HEK293 (cell line): ENCODE results near the gene NT5DC3.

Source experiments
- CTCF ChIA-PET: fragments of 350-600 bp; formaldehyde crosslinking; extraction: SDS; loops from one replicate; lab custom pipeline; 2021; ENCODE audit warnings: antibody characterized with exemption; lab: Yijun Ruan, JAX
- POLR2A ChIA-PET: fragments of 300-600 bp; formaldehyde crosslinking; extraction: SDS; loops from one replicate; lab custom pipeline; 2020; ENCODE audit warnings: antibody characterized with exemption, inconsistent platforms; lab: Yijun Ruan, JAX
- H3K27ac ChIP-seq: fragments of 200-500 bp; sonication (Bioruptor generic); 2 replicates; pipeline ENCODE4 v1.5.1; 2014; ENCODE audit warnings: low read depth, low read length, control low read depth, inconsistent platforms; ENCODE audit errors: extremely low read depth
- H3K36me3 ChIP-seq, 2 experiments: fragments of 200-500 bp in 1 of 2; sonication (Bioruptor generic) in 1 of 2; 1 replicate in 1 of 2; 2 replicates in 1 of 2; pipeline ENCODE4 v1.5.1; 2014 to 2017; ENCODE audit warnings: inconsistent platforms in 2 of 2, low read length in 2 of 2; ENCODE audit not compliant: control insufficient read depth in 2 of 2, insufficient read depth in 1 of 2
- H3K4me1 ChIP-seq: fragments of 200-500 bp; sonication (Bioruptor generic); 2 replicates; pipeline ENCODE4 v1.5.1; 2014; ENCODE audit warnings: mild to moderate bottlenecking, low read length, inconsistent platforms; ENCODE audit not compliant: control insufficient read depth, insufficient read depth
- H3K4me3 ChIP-seq: 2 replicates; pipeline ENCODE4 v1.5.1; 2011; ENCODE audit warnings: low read depth, mild to moderate bottlenecking, control low read depth, low read length, moderate library complexity
- H3K9me3 ChIP-seq: fragments of 200-500 bp; sonication (Bioruptor generic); 2 replicates; pipeline ENCODE4 v1.5.1; 2014; ENCODE audit warnings: low read depth, low read length, inconsistent platforms; ENCODE audit not compliant: control insufficient read depth, insufficient read depth
- EGR2 ChIP-seq: fragments of 450-650 bp; formaldehyde crosslinking; IDR thresholded peaks from 2 replicates; pipeline ENCODE4 v1.5.1; 2016; ENCODE audit warnings: low read depth, missing biosample characterization, missing genetic modification characterization
- HOXA7 ChIP-seq: sonication (generic); formaldehyde crosslinking; IDR thresholded peaks from 2 replicates; pipeline ENCODE4 v1.8.1; 2022; ENCODE audit warnings: missing genetic modification reagents, borderline replicate concordance
- OVOL3 ChIP-seq: fragments of 450-650 bp; formaldehyde crosslinking; IDR thresholded peaks from 2 replicates; pipeline ENCODE4 v1.5.1; 2016; ENCODE audit warnings: missing biosample characterization, missing genetic modification characterization
- SCRT1 ChIP-seq: fragments of 450-650 bp; formaldehyde crosslinking; IDR thresholded peaks from 2 replicates; pipeline ENCODE4 v1.5.1; 2016; ENCODE audit warnings: missing biosample characterization, missing genetic modification characterization, borderline replicate concordance
- SCRT2 ChIP-seq: fragments of 450-650 bp; formaldehyde crosslinking; IDR thresholded peaks from 2 replicates; pipeline ENCODE4 v1.5.1; 2016; ENCODE audit warnings: missing biosample characterization, missing genetic modification characterization
- SP3 ChIP-seq: fragments of 450-650 bp; formaldehyde crosslinking; IDR thresholded peaks from 2 replicates; pipeline ENCODE4 v1.5.1; 2016; ENCODE audit warnings: missing biosample characterization, missing genetic modification characterization
- ZBTB21 ChIP-seq: fragments of 450-650 bp; formaldehyde crosslinking; IDR thresholded peaks from 2 replicates; pipeline ENCODE4 v1.5.1; 2017; ENCODE audit warnings: missing biosample characterization, missing genetic modification characterization
- ZIC2 ChIP-seq: fragments of 450-650 bp; formaldehyde crosslinking; IDR thresholded peaks from 2 replicates; pipeline ENCODE4 v1.5.1; 2016; ENCODE audit warnings: missing biosample characterization, missing genetic modification characterization
- ZNF223 ChIP-seq: fragments of 450-650 bp; formaldehyde crosslinking; IDR thresholded peaks from 2 replicates; pipeline ENCODE4 v1.5.1; 2016; ENCODE audit warnings: missing biosample characterization, missing genetic modification characterization
- ZNF335 ChIP-seq: fragments of 450-650 bp; formaldehyde crosslinking; conservative IDR thresholded peaks from 2 replicates; pipeline ENCODE4 v1.5.1; 2016; ENCODE audit warnings: missing biosample characterization, missing genetic modification characterization
- ZNF555 ChIP-seq: fragments of 450-650 bp; formaldehyde crosslinking; conservative IDR thresholded peaks from 2 replicates; pipeline ENCODE4 v1.5.1; 2017; ENCODE audit warnings: missing biosample characterization, mild to moderate bottlenecking, missing genetic modification characterization, inconsistent platforms
- ZNF558 ChIP-seq: fragments of 450-650 bp; formaldehyde crosslinking; IDR thresholded peaks from 2 replicates; pipeline ENCODE4 v1.5.1; 2016; ENCODE audit warnings: missing biosample characterization, missing genetic modification characterization
- ZNF707 ChIP-seq: fragments of 450-650 bp; formaldehyde crosslinking; IDR thresholded peaks from 2 replicates; pipeline ENCODE4 v1.5.1; 2016; ENCODE audit warnings: missing biosample characterization, missing genetic modification characterization
- ZNF747 ChIP-seq: fragments of 450-650 bp; formaldehyde crosslinking; IDR thresholded peaks from 2 replicates; pipeline ENCODE4 v1.5.1; 2016; ENCODE audit warnings: missing biosample characterization, missing genetic modification characterization
- ZNF76 ChIP-seq: fragments of 450-650 bp; formaldehyde crosslinking; IDR thresholded peaks from 2 replicates; pipeline ENCODE4; 2016; ENCODE audit warnings: low read depth, missing biosample characterization, missing genetic modification characterization, borderline replicate concordance
- ZNF785 ChIP-seq: fragments of 450-650 bp; formaldehyde crosslinking; IDR thresholded peaks from 2 replicates; pipeline ENCODE4 v1.5.1; 2016; ENCODE audit warnings: missing biosample characterization, missing genetic modification characterization
- ZNF843 ChIP-seq: fragments of 450-650 bp; formaldehyde crosslinking; IDR thresholded peaks from 2 replicates; pipeline ENCODE4 v1.5.1; 2016; ENCODE audit warnings: missing biosample characterization, missing genetic modification characterization
- ZSCAN23 ChIP-seq: fragments of 450-650 bp; formaldehyde crosslinking; IDR thresholded peaks from 2 replicates; pipeline ENCODE4 v1.5.1; 2016; ENCODE audit warnings: missing biosample characterization, missing genetic modification characterization
- ZXDB ChIP-seq: fragments of 450-650 bp; formaldehyde crosslinking; IDR thresholded peaks from 2 replicates; pipeline ENCODE4 v1.5.1; 2016; ENCODE audit warnings: missing biosample characterization, missing genetic modification characterization
- TF ChIP-seq, protein P1 (sequence below): fragments of 450-650 bp; formaldehyde crosslinking; IDR thresholded peaks from 2 replicates; pipeline ENCODE4 v1.5.1; 2017; ENCODE audit warnings: missing biosample characterization, missing genetic modification characterization
- TF ChIP-seq, protein P2 (sequence below): fragments of 450-650 bp; formaldehyde crosslinking; IDR thresholded peaks from 2 replicates; pipeline ENCODE4 v1.5.1; 2016; ENCODE audit warnings: missing biosample characterization, missing genetic modification characterization
- TF ChIP-seq, protein P3 (sequence below): fragments of 450-650 bp; formaldehyde crosslinking; optimal IDR thresholded peaks from 2 replicates; pipeline ENCODE3; 2016; ENCODE audit warnings: missing biosample characterization, mild to moderate bottlenecking, missing genetic modification characterization
- TF ChIP-seq, protein P4 (sequence below): fragments of 450-650 bp; formaldehyde crosslinking; IDR thresholded peaks from 2 replicates; pipeline ENCODE4 v1.5.1; 2016; ENCODE audit warnings: missing biosample characterization, missing genetic modification characterization

Gene NT5DC3

DNA sequence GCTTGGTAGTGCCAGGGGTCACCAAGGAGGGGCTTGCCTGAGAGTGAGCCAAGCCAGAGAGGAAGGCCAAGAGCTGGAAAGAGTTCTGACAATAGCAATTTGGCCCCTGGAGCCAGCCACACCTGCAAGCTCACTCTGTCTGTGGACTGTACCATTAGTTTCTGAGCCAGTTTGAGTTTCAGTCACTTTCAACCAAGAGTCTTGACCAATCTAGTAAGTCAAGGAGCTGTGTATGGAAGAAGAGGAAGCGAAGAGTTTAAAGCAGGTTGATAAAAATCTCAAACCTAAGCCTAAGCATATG, 38.5 kb downstream of the NT5DC3 start (continued):
- TF ChIP-seq, protein P1, sequence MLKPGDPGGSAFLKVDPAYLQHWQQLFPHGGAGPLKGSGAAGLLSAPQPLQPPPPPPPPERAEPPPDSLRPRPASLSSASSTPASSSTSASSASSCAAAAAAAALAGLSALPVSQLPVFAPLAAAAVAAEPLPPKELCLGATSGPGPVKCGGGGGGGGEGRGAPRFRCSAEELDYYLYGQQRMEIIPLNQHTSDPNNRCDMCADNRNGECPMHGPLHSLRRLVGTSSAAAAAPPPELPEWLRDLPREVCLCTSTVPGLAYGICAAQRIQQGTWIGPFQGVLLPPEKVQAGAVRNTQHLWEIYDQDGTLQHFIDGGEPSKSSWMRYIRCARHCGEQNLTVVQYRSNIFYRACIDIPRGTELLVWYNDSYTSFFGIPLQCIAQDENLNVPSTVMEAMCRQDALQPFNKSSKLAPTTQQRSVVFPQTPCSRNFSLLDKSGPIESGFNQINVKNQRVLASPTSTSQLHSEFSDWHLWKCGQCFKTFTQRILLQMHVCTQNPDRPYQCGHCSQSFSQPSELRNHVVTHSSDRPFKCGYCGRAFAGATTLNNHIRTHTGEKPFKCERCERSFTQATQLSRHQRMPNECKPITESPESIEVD (tag by site-specific recombination) = no peak
- TF ChIP-seq HOXA7 (no peak), OVOL3 (tag by site-specific recombination) (no peak), ZNF76 (tag by site-specific recombination) (no peak), EGR2 (tag by site-specific recombination) (no peak)

- peaks cover 21% of the 10 kb centered on the region for H3K4me1 ChIP-seq
- peaks cover 0 to 18% of the 10 kb centered on the region in 2 experiments; a peak in 1 of 3 replicates for H3K36me3 ChIP-seq
- TF ChIP-seq ZNF843 (tag by site-specific recombination) = no peak
- TF ChIP-seq ZXDB = no peak
- no peak for TF ChIP-seq SP3 (tag by site-specific recombination)
- no peak for TF ChIP-seq ZNF747
- TF ChIP-seq, protein P2, sequence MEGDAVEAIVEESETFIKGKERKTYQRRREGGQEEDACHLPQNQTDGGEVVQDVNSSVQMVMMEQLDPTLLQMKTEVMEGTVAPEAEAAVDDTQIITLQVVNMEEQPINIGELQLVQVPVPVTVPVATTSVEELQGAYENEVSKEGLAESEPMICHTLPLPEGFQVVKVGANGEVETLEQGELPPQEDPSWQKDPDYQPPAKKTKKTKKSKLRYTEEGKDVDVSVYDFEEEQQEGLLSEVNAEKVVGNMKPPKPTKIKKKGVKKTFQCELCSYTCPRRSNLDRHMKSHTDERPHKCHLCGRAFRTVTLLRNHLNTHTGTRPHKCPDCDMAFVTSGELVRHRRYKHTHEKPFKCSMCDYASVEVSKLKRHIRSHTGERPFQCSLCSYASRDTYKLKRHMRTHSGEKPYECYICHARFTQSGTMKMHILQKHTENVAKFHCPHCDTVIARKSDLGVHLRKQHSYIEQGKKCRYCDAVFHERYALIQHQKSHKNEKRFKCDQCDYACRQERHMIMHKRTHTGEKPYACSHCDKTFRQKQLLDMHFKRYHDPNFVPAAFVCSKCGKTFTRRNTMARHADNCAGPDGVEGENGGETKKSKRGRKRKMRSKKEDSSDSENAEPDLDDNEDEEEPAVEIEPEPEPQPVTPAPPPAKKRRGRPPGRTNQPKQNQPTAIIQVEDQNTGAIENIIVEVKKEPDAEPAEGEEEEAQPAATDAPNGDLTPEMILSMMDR (tag by site-specific recombination) = no peak
- no peak for TF ChIP-seq ZNF335
- TF ChIP-seq ZBTB21 = no peak
- no peak for TF ChIP-seq EGR2 (tag by site-specific recombination)
- ChIA-PET POLR2A (interaction anchor here (0.6 kb wide), 1 partner anchor 336 kb away, joined by 7 read pairs; the partner anchor contains the start of gene NFYB), CTCF (interaction anchor here (1.2 kb wide), 1 partner anchor 63 kb away, joined by 3 read pairs; no protein-coding TSS in a partner anchor)
- no peak overlapping the region for H3K27ac ChIP-seq
- H3K9me3 ChIP-seq = no peaks in the 10 kb centered on the region
- no peak overlapping the region for H3K4me3 ChIP-seq
These were observed 39.1 kb downstream of the NT5DC3 start for GRCh38 chr12:103801709-103802585.

DNA sequence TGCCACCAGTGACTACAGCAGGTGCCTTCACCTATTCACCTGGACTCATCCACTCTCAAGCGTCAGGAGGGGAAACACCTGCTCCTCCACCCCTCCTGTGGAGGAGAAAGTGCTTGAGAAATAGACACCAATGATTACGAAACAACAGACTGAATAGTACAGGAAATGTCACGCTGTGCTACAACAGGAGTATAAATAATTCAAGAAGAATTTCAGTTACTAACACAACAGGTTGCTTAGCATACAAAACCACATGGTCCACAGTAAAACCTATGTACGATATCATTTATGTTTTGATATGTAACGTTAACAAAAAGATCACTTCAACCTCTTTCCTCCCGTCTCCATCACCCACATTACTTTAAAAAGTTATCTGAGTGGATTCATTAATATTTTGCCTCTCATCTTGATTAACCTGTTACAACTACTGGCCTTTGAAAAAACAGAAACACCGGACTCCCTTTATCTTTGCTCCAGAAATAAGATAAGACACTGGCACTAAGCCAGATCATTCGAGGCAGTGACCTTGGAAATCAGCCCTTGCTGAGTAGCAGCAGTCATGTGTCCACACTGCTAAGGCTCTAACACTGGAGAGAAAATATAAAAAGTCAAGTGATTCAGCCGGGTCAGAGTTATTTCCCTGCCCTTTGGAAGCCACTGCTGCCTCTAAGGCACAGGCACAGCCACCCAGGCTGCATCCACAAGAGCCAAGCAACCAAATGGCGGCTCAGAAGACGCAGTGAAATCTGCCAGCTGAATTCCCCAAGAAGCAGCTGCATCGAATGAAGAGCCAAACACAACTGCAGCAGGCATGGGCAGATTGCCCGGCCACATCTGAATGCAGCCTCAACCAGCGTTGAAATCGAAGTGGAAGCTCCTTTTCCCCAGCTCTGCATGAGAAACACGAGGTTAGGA, 40.9 kb downstream of the NT5DC3 start:
- Histone ChIP-seq H3K9me3 (no peaks in the 10 kb centered on the region), H3K4me3 (no peak overlapping the region), H3K27ac (no peak overlapping the region; the same call in 1 of the 2 replicates), H3K36me3 (peaks cover 0 to 30% of the 10 kb centered on the region in 2 experiments; a peak in 1 of 3 replicates), H3K4me1 (peaks cover 19% of the 10 kb centered on the region)
- ChIA-PET CTCF (interaction anchor here (1.0 kb wide), 1 partner anchor 9 kb away, joined by 4 read pairs; no protein-coding TSS in a partner anchor), POLR2A (no interaction called here)
- no peak for TF ChIP-seq ZNF785 (tag by site-specific recombination)
- no peak for TF ChIP-seq ZNF558 (tag by site-specific recombination)
- peak; percentile 65; the same call in 1 of the 2 replicates for TF ChIP-seq SCRT1
- TF ChIP-seq ZSCAN23 = no peak
- TF ChIP-seq ZNF555 = no peak
- peak; percentile 89 for TF ChIP-seq SCRT2 (tag by site-specific recombination)
- TF ChIP-seq, protein P3, sequence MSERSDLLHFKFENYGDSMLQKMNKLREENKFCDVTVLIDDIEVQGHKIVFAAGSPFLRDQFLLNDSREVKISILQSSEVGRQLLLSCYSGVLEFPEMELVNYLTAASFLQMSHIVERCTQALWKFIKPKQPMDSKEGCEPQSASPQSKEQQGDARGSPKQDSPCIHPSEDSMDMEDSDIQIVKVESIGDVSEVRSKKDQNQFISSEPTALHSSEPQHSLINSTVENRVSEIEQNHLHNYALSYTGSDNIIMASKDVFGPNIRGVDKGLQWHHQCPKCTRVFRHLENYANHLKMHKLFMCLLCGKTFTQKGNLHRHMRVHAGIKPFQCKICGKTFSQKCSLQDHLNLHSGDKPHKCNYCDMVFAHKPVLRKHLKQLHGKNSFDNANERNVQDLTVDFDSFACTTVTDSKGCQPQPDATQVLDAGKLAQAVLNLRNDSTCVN (tag by site-specific recombination) = no peak
- TF ChIP-seq, protein P4, sequence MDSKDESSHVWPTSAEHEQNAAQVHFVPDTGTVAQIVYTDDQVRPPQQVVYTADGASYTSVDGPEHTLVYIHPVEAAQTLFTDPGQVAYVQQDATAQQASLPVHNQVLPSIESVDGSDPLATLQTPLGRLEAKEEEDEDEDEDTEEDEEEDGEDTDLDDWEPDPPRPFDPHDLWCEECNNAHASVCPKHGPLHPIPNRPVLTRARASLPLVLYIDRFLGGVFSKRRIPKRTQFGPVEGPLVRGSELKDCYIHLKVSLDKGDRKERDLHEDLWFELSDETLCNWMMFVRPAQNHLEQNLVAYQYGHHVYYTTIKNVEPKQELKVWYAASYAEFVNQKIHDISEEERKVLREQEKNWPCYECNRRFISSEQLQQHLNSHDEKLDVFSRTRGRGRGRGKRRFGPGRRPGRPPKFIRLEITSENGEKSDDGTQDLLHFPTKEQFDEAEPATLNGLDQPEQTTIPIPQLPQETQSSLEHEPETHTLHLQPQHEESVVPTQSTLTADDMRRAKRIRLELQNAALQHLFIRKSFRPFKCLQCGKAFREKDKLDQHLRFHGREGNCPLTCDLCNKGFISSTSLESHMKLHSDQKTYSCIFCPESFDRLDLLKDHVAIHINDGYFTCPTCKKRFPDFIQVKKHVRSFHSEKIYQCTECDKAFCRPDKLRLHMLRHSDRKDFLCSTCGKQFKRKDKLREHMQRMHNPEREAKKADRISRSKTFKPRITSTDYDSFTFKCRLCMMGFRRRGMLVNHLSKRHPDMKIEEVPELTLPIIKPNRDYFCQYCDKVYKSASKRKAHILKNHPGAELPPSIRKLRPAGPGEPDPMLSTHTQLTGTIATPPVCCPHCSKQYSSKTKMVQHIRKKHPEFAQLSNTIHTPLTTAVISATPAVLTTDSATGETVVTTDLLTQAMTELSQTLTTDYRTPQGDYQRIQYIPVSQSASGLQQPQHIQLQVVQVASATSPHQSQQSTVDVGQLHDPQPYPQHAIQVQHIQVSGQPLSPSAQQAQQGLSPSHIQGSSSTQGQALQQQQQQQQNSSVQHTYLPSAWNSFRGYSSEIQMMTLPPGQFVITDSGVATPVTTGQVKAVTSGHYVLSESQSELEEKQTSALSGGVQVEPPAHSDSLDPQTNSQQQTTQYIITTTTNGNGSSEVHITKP = peak; percentile 32; the same call in 1 of the 2 replicates
- peak; percentile 58 for TF ChIP-seq ZIC2 (tag by site-specific recombination)
- TF ChIP-seq ZNF223 (tag by site-specific recombination) = 0 out of 2 replicates have a peak, but pooled peaks have one; percentile 14
- TF ChIP-seq ZNF707 (tag by site-specific recombination) = no peak
- TF ChIP-seq ZBTB21 = no peak
